GM12878 (cell line): ENCODE results near the gene SPOCK1. TPM values are rescaled to one million over a fixed set of nuclear protein-coding genes. Genes with fewer than 3 reads are reported as not detected.

Experiments
- ATAC-seq: fragments of 200-7000 bp; cut with Tn5 transposase; 3 replicates; pipeline ENCODE4 v1.9.1; 2020; ENCODE audit warnings: mild to moderate bottlenecking, moderate library complexity
- BruUV-seq: library from RNA; stranded (reverse); fragments of 400-500 nt; replicated peaks from 2 replicates; lab custom pipeline; 2021; lab: Mats Ljungman, UMichigan
- CTCF ChIA-PET: fragments of 300-600 bp; sonication (Branson Sonifier 250); formaldehyde crosslinking; extraction: SDS; loops from one replicate; lab custom pipeline; 2021; ENCODE audit warnings: inconsistent platforms; lab: Yijun Ruan, JAX
- POLR2A ChIA-PET: fragments of 350-600 bp; formaldehyde crosslinking; extraction: SDS; loops from one replicate; lab custom pipeline; 2021; ENCODE audit warnings: inconsistent platforms; lab: Charles Lee
- RAD21 ChIA-PET: fragments of 300-600 bp; sonication (Branson Sonifier 250); formaldehyde crosslinking; loops from one replicate; lab custom pipeline; 2023; ENCODE audit warnings: antibody characterized with exemption; ENCODE audit not compliant: unreplicated experiment; lab: Charles Lee
- SMC1A ChIA-PET: fragments of 300-600 bp; sonication (Branson Sonifier 250); formaldehyde crosslinking; loops from one replicate; lab custom pipeline; 2023; ENCODE audit not compliant: unreplicated experiment, uncharacterized antibody; lab: Charles Lee
- DNase-seq: peaks from one replicate; pipeline ENCODE4 v3.0.0-alpha.2; 2011; ENCODE audit warnings: low read depth, low spot score
- FAIRE-seq: peaks from 3 replicates; lab custom pipeline; 2011; peaks lifted over from hg19 to GRCh38; lab: Jason Lieb, UNC
- H2AFZ ChIP-seq: 2 replicates; pipeline ENCODE4 v1.6.0; 2011; ENCODE audit warnings: low read depth, low read length, control low read depth; ENCODE audit not compliant: control insufficient read depth
- H3K27ac ChIP-seq: 2 replicates; pipeline ENCODE4 v1.5.1; 2011; ENCODE audit warnings: control low read depth; ENCODE audit not compliant: control insufficient read depth, insufficient read depth
- H3K27me3 ChIP-seq, 2 experiments: replicated peaks in 1 of 2; 2 replicates each; pipeline versions ENCODE4 v1.6.0 to v1.6.1; 2011; ENCODE audit warnings: low read length in 1 of 2; ENCODE audit not compliant: control insufficient read depth in 2 of 2, insufficient read depth in 2 of 2
- H3K36me3 ChIP-seq, 2 experiments: 2 replicates each; pipeline ENCODE4 v1.5.1; 2011; ENCODE audit warnings: low read length in 1 of 2; ENCODE audit not compliant: control insufficient read depth in 2 of 2, insufficient read depth in 2 of 2
- H3K4me1 ChIP-seq: 2 replicates; pipeline ENCODE4 v1.6.1; 2011; ENCODE audit warnings: mild to moderate bottlenecking, low read length, moderate library complexity, mixed read lengths; ENCODE audit not compliant: control insufficient read depth, insufficient read depth
- H3K4me2 ChIP-seq: 2 replicates; pipeline ENCODE4 v1.6.0; 2011; ENCODE audit warnings: control low read depth; ENCODE audit not compliant: control insufficient read depth, insufficient read depth
- H3K4me3 ChIP-seq: fragments of 200-600 bp; sonication (generic); 2 replicates; pipeline ENCODE4 v1.5.1; 2016
- H3K79me2 ChIP-seq: 2 replicates; pipeline ENCODE4 v1.6.0; 2011; ENCODE audit warnings: low read length; ENCODE audit not compliant: control insufficient read depth, insufficient read depth
- H3K9ac ChIP-seq: 2 replicates; pipeline ENCODE4 v1.8.0; 2011; ENCODE audit warnings: low read length, control low read depth, mixed read lengths; ENCODE audit not compliant: control insufficient read depth, insufficient read depth
- H3K9me3 ChIP-seq: replicated peaks from 3 replicates; pipeline ENCODE4 v1.5.1; 2011; ENCODE audit warnings: mild to moderate bottlenecking, low read length; ENCODE audit not compliant: control insufficient read depth, insufficient read depth
- H4K20me1 ChIP-seq: 2 replicates; pipeline ENCODE4 v1.6.0; 2011; ENCODE audit not compliant: control insufficient read depth, insufficient read depth
- CTCF ChIP-seq, 3 experiments: IDR thresholded peaks in 2 of 3; conservative IDR thresholded peaks in 1 of 3; 2 replicates each; pipeline ENCODE4 v1.5.1; 2011; ENCODE audit warnings: low read depth in 3 of 3, low read length in 3 of 3, mild to moderate bottlenecking in 3 of 3, control low read depth in 2 of 3, moderate library complexity in 2 of 3, inconsistent platforms in 1 of 3, mixed read lengths in 1 of 3; ENCODE audit not compliant: control insufficient read depth in 2 of 3, insufficient read depth in 1 of 3; ENCODE audit errors: extremely low read depth in 1 of 3
- FOS ChIP-seq: IDR thresholded peaks from 3 replicates; pipeline ENCODE4 v1.6.1; 2011; ENCODE audit warnings: borderline replicate concordance; ENCODE audit not compliant: insufficient read length; ENCODE audit errors: extremely low read depth
- KDM1A ChIP-seq: fragments of 200-600 bp; sonication (generic); IDR thresholded peaks from 2 replicates; pipeline ENCODE4 v1.6.1; 2016; ENCODE audit warnings: borderline replicate concordance
- NFXL1 ChIP-seq: fragments of 450-650 bp; IDR thresholded peaks from 2 replicates; pipeline ENCODE4 v1.6.1; 2017; ENCODE audit warnings: antibody characterized with exemption, mild to moderate bottlenecking, borderline replicate concordance
- RAD21 ChIP-seq: IDR thresholded peaks from 2 replicates; pipeline ENCODE4 v1.6.1; 2011; ENCODE audit warnings: mild to moderate bottlenecking, low read depth, low read length, moderate library complexity; ENCODE audit not compliant: insufficient read depth
- SMARCA5 ChIP-seq: fragments of 450-650 bp; IDR thresholded peaks from 2 replicates; pipeline ENCODE4 v1.6.1; 2017; ENCODE audit warnings: mild to moderate bottlenecking
- SMC3 ChIP-seq: IDR thresholded peaks from 2 replicates; pipeline ENCODE4 v1.6.1; 2011; ENCODE audit warnings: low read length, improper control_type of control experiment, borderline replicate concordance
- ZNF217 ChIP-seq: fragments of 450-650 bp; IDR thresholded peaks from 2 replicates; pipeline ENCODE4 v1.6.1; 2017; ENCODE audit warnings: antibody characterized with exemption, mild to moderate bottlenecking
- WGBS: methylation state at CpG from one replicate; pipeline ENCODE4 v1.1.6; 2016; ENCODE audit warnings: low lambda C conversion rate; ENCODE audit not compliant: insufficient replicate concordance, insufficient coverage; ENCODE audit errors: missing lambda C conversion rate; 5-methylcytosine and 5-hydroxymethylcytosine counted together
- in situ Hi-C: fragments of 300-500 bp; cut with MboI; formaldehyde crosslinking; loops from 9 replicates; pipeline ENCODE4 v1.14.3; 2018; ENCODE audit warnings: mixed read lengths
- intact Hi-C: fragments of 100-400 bp; cut with micrococcal nuclease; formaldehyde crosslinking; loops from one replicate; pipeline ENCODE4 v1.14.2; 2022; ENCODE audit not compliant: unreplicated experiment
- polyA plus RNA-seq, 11 experiments: library from polyadenylated mRNA; depleted of rRNA in 4 of 11; unstranded in 6 of 11; stranded (reverse) in 5 of 11; fragments of >200 nt; fragmentation: Nextera tagmentation in 4 of 11; fragmentation: Illumina TruSeq in 1 of 11; extraction: Ambion mirVana in 4 of 11; extraction: Trizol in 1 of 11; gene quantifications; 1 replicate in 1 of 11; 2 replicates in 10 of 11; pipeline versions ENCODE4 v1.2.1 to v1.2.3, GENCODE V29; 2011 to 2016; ENCODE audit warnings: inconsistent platforms in 2 of 11, missing spikeins in 2 of 11, low read depth in 1 of 11
- total RNA-seq, 4 experiments: library from RNA; depleted of rRNA in 3 of 4; stranded (reverse); fragments of >200 nt in 3 of 4; fragmentation: Illumina TruSeq in 1 of 4; extraction: Trizol in 1 of 4; gene quantifications; 2 replicates each; pipeline versions ENCODE4 v1.2.1 to v1.2.3, GENCODE V29; 2013 to 2021

The SPOCK1 gene
- total and polyA plus RNA-seq, 10 of the 15 experiments (the other 5 are each of a cell fraction or from before 2014, with no cell fraction given), result 0.06 to 0.68 (median 0.25) TPM; not detected in 3

GRCh38 chr5:137325721-137326120 lies 173.4 kb downstream of the SPOCK1 start:
- H3K27ac ChIP-seq, result no peak overlapping the region
- BruUV-seq, result no TSS peak
- ChIA-PET RAD21 (interaction anchor here (0.7 kb wide), 1 partner anchor 171 kb away, joined by 3 read pairs; no protein-coding TSS in a partner anchor), SMC1A (interaction anchor here (1.2 to 1.3 kb wide), 2 partner anchors 31 to 46 kb away, joined by 3 read pairs; no protein-coding TSS in a partner anchor), POLR2A (interaction anchor here (0.7 kb wide), 1 partner anchor 26 kb away, joined by 5 read pairs; no protein-coding TSS in a partner anchor), CTCF (interaction anchor here (1.9 kb wide), 1 partner anchor 151 kb away, joined by 4 read pairs; no protein-coding TSS in a partner anchor)
- ATAC-seq (no peak), FAIRE-seq (no peak), DNase-seq (no peak)
- no peaks in the 10 kb centered on the region for H3K27me3 ChIP-seq
- no peaks in the 10 kb centered on the region for H3K9me3 ChIP-seq
- no peaks in the 10 kb centered on the region for H3K79me2 ChIP-seq
- intact Hi-C loops (no loop called here), in situ Hi-C loops (loop anchor here (25.0 kb wide), 1 partner anchor 762 kb away; the partner anchor contains the start of gene WNT8A)
- no peak overlapping the region for H3K9ac ChIP-seq
- H4K20me1 ChIP-seq, result no peaks in the 10 kb centered on the region
- no peak overlapping the region for H3K4me3 ChIP-seq
- H3K4me1 ChIP-seq, result no peaks in the 10 kb centered on the region
- H2AFZ ChIP-seq, result no peak overlapping the region
- WGBS, result 13% methylated on average over 4 of the region's 4 CpGs
- H3K36me3 ChIP-seq, result no peaks in the 10 kb centered on the region
- no peak overlapping the region for H3K4me2 ChIP-seq
- TF ChIP-seq NFXL1, result no peak
- TF ChIP-seq, all 136 proteins: peak for 0

GRCh38 chr5:137320056-137321045 lies 178.8 kb downstream of the SPOCK1 start:
- ChIA-PET RAD21 (interaction anchor here (0.6 to 2.1 kb wide), 12 partner anchors 10 to 422 kb away, joined by 3 to 10 read pairs (median 4); no protein-coding TSS in a partner anchor), POLR2A (interaction anchor here (0.6 kb wide), 1 partner anchor 10 kb away, joined by 3 read pairs; no protein-coding TSS in a partner anchor), SMC1A (interaction anchor here (0.6 to 2.2 kb wide), 14 partner anchors 10 to 1783 kb away, joined by 3 to 16 read pairs (median 4); no protein-coding TSS in a partner anchor), CTCF (interaction anchor here (0.7 to 3.2 kb wide), 54 partner anchors 8 to 813 kb away, joined by 3 to 35 read pairs (median 4); partner anchors contain the start of gene SPOCK1)
- WGBS, result 2% methylated on average over 3 of the region's 3 CpGs
- DNase-seq, result no peak
- Histone ChIP-seq H3K79me2 (no peaks in the 10 kb centered on the region), H4K20me1 (no peaks in the 10 kb centered on the region), H3K27me3 (no peaks in the 10 kb centered on the region; a peak in 1 of 4 replicates), H3K36me3 (no peaks in the 10 kb centered on the region), H2AFZ (no peak overlapping the region), H3K9me3 (no peaks in the 10 kb centered on the region), H3K4me3 (no peak overlapping the region), H3K4me1 (no peaks in the 10 kb centered on the region), H3K4me2 (no peak overlapping the region), H3K27ac (no peak overlapping the region), H3K9ac (no peak overlapping the region)
- TF ChIP-seq FOS (no peak), ZNF217 (no peak), RAD21 (peak; percentile 70), SMC3 (peak; percentile 74; the same call in 1 of the 2 replicates), CTCF (IDR thresholded peaks at IDR 0.05 in 2 of 3, conservative IDR thresholded peaks at IDR 0.05 in 1 of 3; ENCODE audit: control insufficient read depth in 2 of 3, extremely low read depth in 1 of 3, insufficient read depth in 1 of 3, low read depth in 3 of 3, low read length in 3 of 3) (peak; percentile 69 to 77 (median 75)), SMARCA5 (no peak), KDM1A (no peak)
- ATAC-seq, result peak; percentile 56; the same call in 1 of the 3 replicates
- peak; percentile 69 for FAIRE-seq
- BruUV-seq, result no TSS peak
- in situ Hi-C loops (no loop called here), intact Hi-C loops (loop anchor here (1.0 kb wide), 1 partner anchor 179 kb away; the partner anchor contains the start of gene SPOCK1)
